ENCODE measurements around the gene ZNF296.
A peak's percentile ranks its signal among the peaks of the same experiment; 100 is the strongest.

ZNF296 gene

GRCh38 chr19:45102481-45102880, 26.2 kb upstream of the ZNF296 start:
- no peak for DNase-seq

GRCh38 chr19:45101806-45102205, 25.5 kb upstream of the ZNF296 start:
- DNase-seq: no peak

GRCh38 chr19:45100846-45101252, 24.6 kb upstream of the ZNF296 start:
- no peak for DNase-seq

- DNase-seq: no peak
These were observed 23.9 kb upstream of the ZNF296 start for GRCh38 chr19:45100201-45100600.

GRCh38 chr19:45099467-45100191, 23.4 kb upstream of the ZNF296 start:
- no peak for DNase-seq

- no peak for DNase-seq
These were observed 22.5 kb upstream of the ZNF296 start for GRCh38 chr19:45098521-45099466.

- DNase-seq: no peak
These were observed 21.7 kb upstream of the ZNF296 start for GRCh38 chr19:45097776-45098520.

- DNase-seq: no peak
These were observed 21.1 kb upstream of the ZNF296 start for GRCh38 chr19:45097450-45097775.

- DNase-seq: no peak
These were observed 20.4 kb upstream of the ZNF296 start for GRCh38 chr19:45096700-45097099.

- DNase-seq: no peak
These were observed 19.5 kb upstream of the ZNF296 start for GRCh38 chr19:45095496-45096413.

GRCh38 chr19:45094707-45095106, 18.4 kb upstream of the ZNF296 start:
- no peak for DNase-seq

GRCh38 chr19:45094137-45094536, 17.9 kb upstream of the ZNF296 start:
- DNase-seq: no peak

GRCh38 chr19:45092747-45093678, 16.7 kb upstream of the ZNF296 start, which contains the start of gene PPP1R37:
Gene PPP1R37, plus strand, starts transcription at chr19:45093179. Its CDS starts 147 bp downstream, at chr19:45093326.
- peak; percentile 83 for DNase-seq

- peak; percentile 89 for DNase-seq
These were observed 15.0 kb upstream of the ZNF296 start for GRCh38 chr19:45091031-45091923.

GRCh38 chr19:45090606-45091005, 14.3 kb upstream of the ZNF296 start:
- DNase-seq: no peak

- DNase-seq: no peak
These were observed 13.8 kb upstream of the ZNF296 start for GRCh38 chr19:45090034-45090433.

GRCh38 chr19:45087531-45087930, 11.3 kb upstream of the ZNF296 start:
- peak; percentile 55 for DNase-seq

GRCh38 chr19:45086480-45086879, 10.2 kb upstream of the ZNF296 start:
- no peak for DNase-seq

GRCh38 chr19:45082170-45082569, 5.9 kb upstream of the ZNF296 start:
- DNase-seq: no peak

GRCh38 chr19:45079911-45080370, 3.7 kb upstream of the ZNF296 start:
- no peak for DNase-seq

All from activated effector memory CD4-positive, alpha-beta T cell treated with Interleukin-2 at 50 U/mL for 16 hours (primary cell).